ENCODE results near the gene RAB7B. TPM values are rescaled to one million over a fixed set of nuclear protein-coding genes. Genes with fewer than 3 reads are reported as not detected.

Gene RAB7B
- total RNA-seq, 1 donor from 2014 or later = 18.9 TPM

Other genes with a start within 250 kb of the RAB7B start
- 7.0 TPM for gene RAB29, start 227.9 kb downstream of the RAB7B start, total RNA-seq
- 7.2 TPM for gene SLC41A1, start 190.2 kb downstream of the RAB7B start, total RNA-seq
- gene PM20D1, start 153.3 kb downstream of the RAB7B start, total RNA-seq = not detected
- gene SLC26A9, start 59.9 kb downstream of the RAB7B start, total RNA-seq = 2.3 TPM
- gene CTSE, start 20.5 kb upstream of the RAB7B start, total RNA-seq = 0.12 TPM
- 0.48 TPM for gene RHEX, start 49.8 kb upstream of the RAB7B start, total RNA-seq
- gene AVPR1B, start 114.0 kb upstream of the RAB7B start, total RNA-seq = not detected
- 4.2 TPM for gene FAM72A, start 199.4 kb upstream of the RAB7B start, total RNA-seq
- 33.0 TPM for gene SRGAP2, start 200.1 kb upstream of the RAB7B start, total RNA-seq

Data from esophagus mucosa (tissue), 1 donor.